NCI-H774 (cell line): ENCODE results near the gene PCDH15.

Experiments
- DNase-seq: peaks from one replicate; lab custom pipeline; 2025; lab: John Stamatoyannopoulos, UW

Gene PCDH15

DNA sequence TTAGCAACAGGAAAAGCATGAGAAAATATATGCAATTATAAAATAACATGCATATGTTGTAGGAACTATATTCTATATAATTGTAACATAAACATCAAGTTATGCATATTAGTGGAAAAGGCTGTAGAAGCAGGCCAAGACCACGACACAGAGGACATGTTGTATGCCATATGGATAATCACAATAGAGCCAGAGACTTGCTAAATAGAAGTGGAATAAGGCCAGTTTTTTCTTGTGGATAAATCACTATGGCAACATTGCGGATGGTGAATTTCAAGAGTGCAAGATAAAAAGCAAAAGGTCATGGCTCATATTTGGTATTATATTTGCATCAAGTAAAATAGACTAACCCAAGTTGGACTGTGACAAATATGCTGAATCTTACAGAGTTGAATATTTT, 93.0 kb downstream of the PCDH15 start:
- no peak for DNase-seq

DNA sequence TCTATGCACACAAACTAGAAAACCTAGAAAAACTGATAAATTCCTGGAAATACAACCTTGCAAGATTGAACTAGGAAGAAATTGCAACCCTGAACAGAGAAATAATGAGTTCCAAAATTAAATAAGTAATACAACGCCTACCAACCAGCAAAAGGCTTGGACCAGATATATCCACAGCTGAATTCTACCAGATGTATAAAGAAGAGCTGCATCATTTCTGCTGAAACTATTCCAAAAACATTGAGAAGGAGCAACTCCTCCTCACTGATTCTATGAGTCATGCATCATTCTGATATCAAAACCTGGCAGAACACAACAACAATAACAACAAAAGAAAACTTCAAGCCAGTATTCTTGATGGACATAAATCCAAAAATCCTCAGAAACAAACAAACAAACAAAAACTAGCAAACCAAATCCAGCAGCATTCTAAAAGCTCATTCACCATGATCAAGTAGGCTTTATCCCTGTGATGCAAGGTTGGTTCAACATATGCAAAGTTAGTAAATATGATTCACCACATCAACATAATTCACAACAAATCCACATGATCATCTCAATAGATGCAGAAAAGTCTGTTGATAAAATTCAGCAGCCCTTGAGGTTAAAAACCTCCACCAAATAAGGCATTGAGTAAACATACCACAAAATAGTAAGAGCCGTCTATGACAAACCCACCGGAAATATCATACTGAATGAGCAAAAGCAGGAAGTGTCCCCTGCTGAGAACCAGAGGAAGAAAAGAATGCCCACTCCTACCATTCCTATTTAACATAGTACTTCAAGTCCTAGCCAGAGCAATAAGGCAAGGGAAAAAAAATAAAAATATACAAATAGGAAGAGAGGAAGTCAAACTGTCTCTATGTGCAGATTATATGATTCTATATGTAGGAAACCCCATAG, 98.2 kb downstream of the PCDH15 start:
- no peak for DNase-seq

- no peak for DNase-seq
Observed at GRCh38 chr10:54691331-54691730, 109.7 kb downstream of the PCDH15 start.

DNA sequence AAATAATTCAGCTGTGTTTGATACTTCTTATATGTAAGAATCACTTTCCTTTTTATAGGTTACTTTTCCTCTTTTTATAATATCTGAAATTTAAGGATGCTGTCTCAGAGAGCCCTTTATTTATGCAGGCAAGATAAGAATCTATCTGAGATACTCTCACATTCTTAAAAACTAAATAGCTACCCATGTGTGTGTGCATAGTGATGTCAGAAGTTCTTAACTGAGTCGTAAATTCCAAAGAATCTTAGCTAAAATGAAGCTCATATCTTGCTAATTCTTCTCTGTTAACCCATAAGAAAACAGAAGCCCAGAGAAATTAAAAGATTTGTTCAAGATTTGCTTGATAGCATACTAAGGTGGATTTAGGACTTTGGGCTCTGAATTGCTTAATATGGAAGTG, 118.5 kb downstream of the PCDH15 start:
- DNase-seq = no peak

GRCh38 chr10:54681136-54681535, 119.9 kb downstream of the PCDH15 start:
- DNase-seq = no peak

GRCh38 chr10:54667136-54667535, 133.9 kb downstream of the PCDH15 start:
- peak; percentile 2 for DNase-seq

- no peak for DNase-seq
Observed at GRCh38 chr10:54666192-54666591, 134.8 kb downstream of the PCDH15 start.

GRCh38 chr10:54665095-54665494, 135.9 kb downstream of the PCDH15 start:
- DNase-seq = no peak

- DNase-seq = no peak
Observed at GRCh38 chr10:54660397-54660796, 140.6 kb downstream of the PCDH15 start.

- no peak for DNase-seq
Observed at GRCh38 chr10:54656643-54657042, 144.4 kb downstream of the PCDH15 start.

- no peak for DNase-seq
Observed at GRCh38 chr10:54653518-54653917, 147.5 kb downstream of the PCDH15 start.

DNA sequence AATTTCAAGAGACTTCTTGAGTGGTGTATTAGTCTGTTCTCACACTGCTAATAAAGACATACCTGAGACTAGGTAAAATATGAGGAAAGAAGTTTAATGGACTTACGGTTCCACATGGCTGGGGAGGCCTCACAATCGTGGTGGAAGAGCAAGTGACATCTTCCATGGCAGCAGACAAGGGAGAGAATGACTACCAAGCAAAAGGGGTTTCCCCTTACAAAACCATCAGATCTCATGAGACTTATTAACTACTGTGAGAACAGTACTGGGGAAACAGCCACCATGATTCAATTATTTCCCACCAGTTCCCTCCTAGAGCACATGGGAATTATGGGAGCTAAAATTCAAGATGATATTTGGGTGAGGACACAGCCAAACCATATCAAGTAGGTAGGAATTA, 150.5 kb downstream of the PCDH15 start:
- no peak for DNase-seq

GRCh38 chr10:54622017-54622416, 179.0 kb downstream of the PCDH15 start:
- DNase-seq = no peak

GRCh38 chr10:54620352-54620751, 180.7 kb downstream of the PCDH15 start:
- no peak for DNase-seq

DNA sequence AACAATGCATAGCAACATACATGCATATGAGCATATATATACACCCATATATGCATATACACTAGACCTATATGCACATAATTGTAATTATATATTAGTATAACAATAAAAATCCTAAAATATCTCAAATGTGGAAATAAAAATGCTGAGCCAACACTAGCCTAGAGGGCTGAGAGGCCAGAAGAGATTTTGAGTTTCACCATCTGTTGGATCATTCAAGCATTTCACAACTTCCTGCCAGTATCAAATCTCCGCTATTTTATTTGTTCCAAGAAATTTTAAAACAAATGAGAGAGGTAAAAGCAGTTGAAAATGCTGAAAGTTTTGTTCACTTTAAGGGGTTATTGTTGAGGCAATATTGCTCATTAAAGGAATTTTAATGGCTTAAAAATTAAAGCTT, 187.0 kb downstream of the PCDH15 start:
- no peak for DNase-seq

GRCh38 chr10:54613162-54613561, 187.9 kb downstream of the PCDH15 start:
- DNase-seq = no peak

GRCh38 chr10:54609423-54609822, 191.6 kb downstream of the PCDH15 start:
- no peak for DNase-seq

- no peak for DNase-seq
Observed at GRCh38 chr10:54607983-54608382, 193.0 kb downstream of the PCDH15 start.

DNA sequence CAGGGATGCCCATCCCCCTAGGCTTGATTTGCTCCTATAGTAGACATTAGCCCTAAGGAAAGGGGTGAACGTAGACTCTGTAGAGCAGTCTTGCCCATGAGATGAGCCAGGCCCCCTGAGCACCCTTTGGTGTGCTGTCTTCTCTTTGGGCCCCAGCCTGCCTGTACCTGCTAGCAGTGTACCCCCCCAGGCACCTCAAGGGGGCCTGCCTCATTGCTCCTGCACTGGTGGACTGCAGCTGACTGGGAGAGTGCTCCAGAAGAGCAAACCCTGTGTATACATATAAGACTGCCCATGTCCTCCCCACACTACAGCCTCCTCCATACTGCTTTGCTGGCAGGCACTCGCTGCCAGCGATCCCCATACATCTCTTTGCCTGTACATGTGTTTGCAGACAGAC, 206.7 kb downstream of the PCDH15 start:
- DNase-seq = no peak

DNA sequence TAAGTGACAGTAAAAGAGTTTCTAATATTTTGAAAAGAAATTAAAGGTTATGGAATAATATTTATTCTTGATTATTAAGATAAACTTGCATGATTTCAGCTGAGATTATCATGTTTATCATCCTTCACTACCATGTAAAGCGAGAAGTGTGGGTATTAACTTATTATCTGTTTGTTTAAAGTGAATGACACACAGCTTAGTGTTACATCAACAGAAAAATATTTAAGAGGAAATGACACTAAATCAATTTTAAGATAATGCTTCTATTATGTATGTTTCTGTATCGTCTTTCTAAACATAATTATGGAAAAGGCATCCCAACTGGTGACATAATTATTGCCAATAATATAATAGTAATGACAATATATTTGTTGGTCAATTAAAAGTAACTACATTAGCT, 213.1 kb downstream of the PCDH15 start:
- DNase-seq = no peak

DNA sequence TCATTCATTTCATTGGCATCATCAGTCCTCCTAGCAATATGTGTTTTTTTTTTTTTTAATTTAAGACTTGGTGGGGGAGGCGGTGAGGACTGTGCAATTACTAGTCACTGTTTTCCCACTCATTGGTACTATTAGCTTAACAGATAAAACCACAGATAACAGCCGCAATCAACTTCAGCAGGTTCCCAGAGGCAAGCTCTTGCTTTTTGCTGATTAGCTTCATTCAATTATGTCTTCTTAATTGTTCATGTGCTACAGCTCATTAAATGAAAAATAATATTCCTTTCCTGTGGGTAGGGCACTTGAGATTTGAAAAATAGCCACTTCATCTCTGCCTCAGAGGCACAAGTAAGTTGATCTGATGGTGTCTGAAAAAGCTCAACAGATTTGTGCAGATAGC, 215.5 kb downstream of the PCDH15 start:
- no peak for DNase-seq

GRCh38 chr10:54577682-54578081, 223.3 kb downstream of the PCDH15 start:
- no peak for DNase-seq

GRCh38 chr10:54576541-54576940, 224.5 kb downstream of the PCDH15 start:
- no peak for DNase-seq

GRCh38 chr10:54559498-54559897, 241.5 kb downstream of the PCDH15 start:
- no peak for DNase-seq
